Transverse colon (tissue), 4 donors: ENCODE measurements around the gene RBM39. TPM values are rescaled to one million over a fixed set of nuclear protein-coding genes. Genes with fewer than 3 reads are reported as not detected.

Experiments
- DNase-seq: peaks from one replicate; pipeline ENCODE4 v3.0.0-alpha.2; 2019
- H3K27ac ChIP-seq, 4 donors: fragments of 200-600 bp; sonication (generic); 2 replicates each; pipeline ENCODE4 v1.5.1; 2016 to 2018; ENCODE audit warnings: inconsistent platforms in 4 of 4
- H3K27me3 ChIP-seq: fragments of 200-600 bp; sonication (generic); 2 replicates; pipeline ENCODE4 v1.5.1; 2017; ENCODE audit warnings: inconsistent platforms
- H3K36me3 ChIP-seq, 4 donors: fragments of 200-600 bp; sonication (generic); 2 replicates each; pipeline ENCODE4 v1.5.1; 2017 to 2019; ENCODE audit warnings: inconsistent platforms in 4 of 4
- H3K4me1 ChIP-seq, 4 donors: fragments of 200-600 bp; sonication (generic); 2 replicates each; pipeline ENCODE4 v1.5.1; 2017 to 2020; ENCODE audit warnings: inconsistent platforms in 4 of 4
- H3K4me3 ChIP-seq, 4 donors: fragments of 200-600 bp; sonication (generic); 1 replicate in 1 of 4; 2 replicates in 3 of 4; pipeline versions ENCODE4 v1.5.1 to v1.6.1; 2017 to 2019; ENCODE audit warnings: inconsistent platforms in 4 of 4
- H3K9me3 ChIP-seq, 2 donors: fragments of 200-600 bp; sonication (generic); 2 replicates each; pipeline ENCODE4 v1.5.1; 2017 to 2019; ENCODE audit warnings: inconsistent platforms in 2 of 2
- CTCF ChIP-seq, 5 experiments: fragments of 200-600 bp in 3 of 5; fragments of 450-650 bp in 2 of 5; sonication (generic) in 3 of 5; IDR thresholded peaks; 1 replicate in 2 of 5; 2 replicates in 3 of 5; pipeline ENCODE4 v1.5.1; 2016 to 2017; ENCODE audit warnings: antibody characterized with exemption in 5 of 5, inconsistent platforms in 3 of 5, mild to moderate bottlenecking in 2 of 5, moderate library complexity in 1 of 5
- EP300 ChIP-seq: sonication (generic); formaldehyde crosslinking; IDR thresholded peaks from one replicate; pipeline ENCODE4 v1.6.1; 2017; ENCODE audit warnings: antibody characterized with exemption, low read depth
- POLR2A ChIP-seq: fragments of 450-650 bp; IDR thresholded peaks from one replicate; pipeline ENCODE4 v1.6.1; 2016; ENCODE audit warnings: antibody characterized with exemption, mild to moderate bottlenecking, moderate library complexity
- POLR2AphosphoS5 ChIP-seq, 3 donors: sonication (generic); formaldehyde crosslinking; IDR thresholded peaks; one replicate each; pipeline ENCODE4 v1.6.1; 2016; ENCODE audit warnings: antibody characterized with exemption in 3 of 3
- WGBS, 2 donors: methylation state at CpG; one replicate each; pipeline ENCODE4 v1.1.5; 2018; ENCODE audit warnings: low coverage in 1 of 2; 5-methylcytosine and 5-hydroxymethylcytosine counted together
- in situ Hi-C, 4 donors: fragments of 200-750 bp; cut with MboI; loops; one replicate each; pipeline versions ENCODE4 v1.15.0 to v1.15.1; 2017; ENCODE audit warnings: low sequenced_read_pairs in 3 of 4, low pct_ligation_motif_present in 1 of 4, low pct_unique_long_range_greater_than_20kb in 1 of 4
- intact Hi-C: fragments of 100-400 bp; cut with DNase I; formaldehyde crosslinking; loops from one replicate; pipeline ENCODE4 v1.15.1; 2023; ENCODE audit warnings: low total_unique reads
- total RNA-seq, 4 donors: library from RNA; depleted of rRNA; stranded (reverse); fragments of >200 nt; gene quantifications; one replicate each; pipeline ENCODE4 v1.1.0, GENCODE V29; 2016

Gene RBM39
- total RNA-seq, 4 donors from 2014 or later: 264 to 721 (median 416) TPM

DNA sequence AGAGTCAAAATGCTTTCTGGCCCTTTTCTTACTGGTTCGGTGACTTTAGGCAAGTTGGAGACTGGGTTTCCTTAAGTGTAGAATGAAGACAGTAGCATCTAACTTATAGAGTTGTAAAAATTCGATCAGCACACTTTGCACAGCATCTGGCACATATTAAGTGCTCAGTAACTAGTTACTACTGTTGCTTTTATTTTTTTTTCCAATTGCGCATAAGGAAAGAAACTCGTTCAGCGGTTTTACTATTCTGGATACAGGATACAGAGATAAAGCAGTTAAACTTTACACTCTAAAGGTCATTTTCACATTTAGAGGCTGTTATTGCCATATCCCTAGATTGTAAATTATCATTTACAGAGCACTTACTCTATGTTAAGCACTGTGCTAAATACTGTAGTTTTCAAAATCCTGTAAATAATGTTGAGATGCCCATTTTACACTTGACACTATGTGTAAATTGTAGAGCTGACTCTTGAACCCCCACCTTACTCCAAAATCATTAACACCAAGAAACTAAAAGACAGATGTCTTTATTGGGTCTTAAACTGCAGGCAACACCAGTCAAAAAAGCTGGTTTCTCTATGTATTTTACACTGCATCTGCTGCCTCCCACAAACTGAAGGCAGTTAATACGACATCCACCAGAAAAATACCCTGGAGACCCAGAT, 42.0 kb downstream of the RBM39 start:
- DNase-seq: no peak
- WGBS, 2 donors: 13 to 15% methylated on average over 5 to 6 of the region's 6 CpGs
- Histone ChIP-seq H3K27me3 (no peaks in the 10 kb centered on the region), H3K9me3 (no peaks in the 10 kb centered on the region), H3K4me1 (peaks cover 0 to 32% (median 19%) of the 10 kb centered on the region in 4 donors), H3K4me3 (peak overlapping the region; percentile 66 to 91 (median 82)), H3K27ac (peak overlapping the region; percentile 91 to 95 (median 92)), H3K36me3 (peaks cover 0 to 39% (median 15%) of the 10 kb centered on the region in 4 donors)
- in situ Hi-C loops (loop anchor here in 2 of 4 donors (25.0 kb wide), 1 partner anchor 187 kb away; no protein-coding TSS in a partner anchor), intact Hi-C loops (loop anchor here (5.0 to 10.0 kb wide), 2 partner anchors 72 to 95 kb away; partner anchors contain the start of gene PHF20)
- TF ChIP-seq POLR2A: no peak
- no peak for TF ChIP-seq CTCF (IDR thresholded peaks at IDR 0.05)
- TF ChIP-seq EP300: no peak
- TF ChIP-seq POLR2AphosphoS5 (IDR thresholded peaks at IDR 0.05): no peak

GRCh38 chr20:35699127-35699956, 42.7 kb downstream of the RBM39 start, which contains the start of the genes NFS1 and ROMO1:
Gene NFS1 (minus strand): TSS chr20:35699352. CDS start chr20:35699288, 64 bp downstream.
Gene ROMO1 (plus strand): TSS chr20:35699405. CDS start chr20:35699633, 228 bp downstream.
- peak; percentile 87 for DNase-seq
- Histone ChIP-seq H3K27me3 (no peaks in the 10 kb centered on the region), H3K27ac (peak within 1 kb of the TSS; percentile 91 to 95 (median 92)), H3K36me3 (peaks cover 0 to 35% (median 8%) of the 10 kb centered on the region in 4 donors), H3K4me3 (peak within 1 kb of the TSS; percentile 66 to 91 (median 82)), H3K4me1 (peaks cover 0 to 32% (median 19%) of the 10 kb centered on the region in 4 donors), H3K9me3 (no peaks in the 10 kb centered on the region)
- intact Hi-C loops: loop anchor here (10.0 kb wide), 1 partner anchor 95 kb away; no protein-coding TSS in a partner anchor
- in situ Hi-C loops: no loop called here
- TF ChIP-seq EP300 (no peak), POLR2A (peak; percentile 65), POLR2AphosphoS5 (IDR thresholded peaks at IDR 0.05) (peak; percentile 74 to 89 (median 89)), CTCF (IDR thresholded peaks at IDR 0.05) (peak in 3 of 5 experiments; percentile 18 to 28 (median 28))
- WGBS, 2 donors: 0% methylated on average over 2 to 46 of the region's 81 CpGs

GRCh38 chr20:35698298-35699126, 43.5 kb downstream of the RBM39 start:
- H3K36me3 ChIP-seq: peaks cover 0 to 35% (median 4%) of the 10 kb centered on the region in 4 donors
- peaks cover 0 to 32% (median 19%) of the 10 kb centered on the region in 4 donors for H3K4me1 ChIP-seq
- H3K9me3 ChIP-seq: no peaks in the 10 kb centered on the region
- peak overlapping the region; percentile 66 to 91 (median 82) for H3K4me3 ChIP-seq
- H3K27me3 ChIP-seq: no peaks in the 10 kb centered on the region
- no peak for TF ChIP-seq POLR2A
- TF ChIP-seq POLR2AphosphoS5 (IDR thresholded peaks at IDR 0.05): no peak
- no peak for TF ChIP-seq EP300
- no peak for TF ChIP-seq CTCF (IDR thresholded peaks at IDR 0.05)
- in situ Hi-C loops (no loop called here), intact Hi-C loops (loop anchor here (10.0 kb wide), 1 partner anchor 94 kb away; no protein-coding TSS in a partner anchor)
- DNase-seq: no peak
- peak overlapping the region; percentile 91 to 95 (median 92) for H3K27ac ChIP-seq
- WGBS, 2 donors: 4 to 6% methylated on average over 36 of the region's 37 CpGs
